OCI-M1 (cell line): ENCODE measurements around the gene CCL17.
"Not testable (repeated sequence)": the region's sequence is repeated elsewhere in the genome, so short reads cannot be mapped to it uniquely, and the experiment has no call there.

Experiments
- DNase-seq: peaks from one replicate; lab custom pipeline; 2025; lab: John Stamatoyannopoulos, UW

The CCL17 gene

DNA sequence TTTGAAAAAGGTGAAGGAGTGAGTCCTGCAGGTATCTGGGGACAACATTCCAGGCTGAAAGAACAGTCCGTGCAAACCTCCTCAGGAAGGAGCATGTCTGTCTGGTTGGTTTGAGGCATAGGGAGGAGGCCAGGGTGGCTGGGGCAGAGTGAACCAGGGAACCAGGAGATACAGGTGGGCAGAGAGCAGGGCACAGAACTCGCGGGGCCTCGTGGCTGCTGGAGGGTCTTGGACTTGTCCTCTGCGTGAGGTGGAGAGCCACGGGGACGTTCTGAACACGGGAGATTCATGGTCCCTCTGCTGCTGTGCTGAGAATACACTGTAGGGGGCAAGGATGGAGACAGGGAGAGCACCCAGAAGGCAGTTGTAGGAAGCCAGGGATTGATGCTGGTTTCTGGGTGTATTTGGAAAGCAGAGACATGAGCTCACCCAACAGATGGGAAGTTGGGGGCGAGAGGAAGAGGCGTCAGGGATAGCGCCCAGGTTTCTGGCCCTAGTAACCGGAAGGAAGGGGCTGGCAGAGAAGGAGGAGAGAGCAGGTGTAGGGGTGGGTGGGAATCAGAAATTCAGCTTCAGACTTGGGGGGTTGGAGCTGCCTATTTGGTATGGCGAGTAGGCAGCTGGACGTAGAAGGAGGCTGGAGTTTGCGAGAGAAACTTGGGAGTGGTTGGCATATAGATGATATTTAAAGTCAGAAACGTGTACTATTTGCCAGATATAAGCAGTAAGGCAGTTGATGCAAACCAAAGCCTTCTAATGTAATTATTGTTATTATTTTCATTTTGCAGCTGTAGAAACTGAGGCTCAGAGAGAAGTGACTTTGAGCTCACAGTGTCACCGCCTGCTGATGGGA lies at the start of gene CCL17:
Gene CCL17 (plus strand): TSS at position 803 of the 853 bp plus-strand sequence. CDS start 9,166 bp downstream, outside the sequence.
- DNase-seq: no peak

DNA sequence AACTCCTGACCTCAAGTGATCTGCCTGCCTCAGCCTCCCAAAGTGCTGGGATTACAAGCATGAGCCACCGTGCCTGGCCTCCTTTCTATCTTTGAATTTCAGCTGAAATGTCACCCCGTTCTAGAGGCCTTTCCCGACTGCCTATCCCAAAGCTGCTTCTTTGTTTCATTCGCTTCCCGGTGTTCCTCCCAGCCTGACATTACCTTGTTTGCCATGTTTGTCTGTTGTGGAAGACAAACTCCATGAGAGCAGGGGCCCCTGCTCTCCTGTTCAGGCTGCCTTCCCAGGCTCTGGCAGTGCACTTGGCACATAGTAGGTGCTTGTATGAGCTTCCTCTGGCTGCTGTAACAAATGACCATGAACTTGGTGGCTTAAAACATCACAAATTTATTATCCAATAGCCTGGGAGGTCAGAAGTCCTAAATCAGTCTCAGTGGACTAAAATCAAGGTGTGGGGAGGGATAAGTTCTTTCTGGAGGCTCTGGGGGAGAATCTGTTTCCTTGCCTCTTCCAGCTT lies 48.6 kb upstream of the CCL17 start:
- no peak for DNase-seq

DNA sequence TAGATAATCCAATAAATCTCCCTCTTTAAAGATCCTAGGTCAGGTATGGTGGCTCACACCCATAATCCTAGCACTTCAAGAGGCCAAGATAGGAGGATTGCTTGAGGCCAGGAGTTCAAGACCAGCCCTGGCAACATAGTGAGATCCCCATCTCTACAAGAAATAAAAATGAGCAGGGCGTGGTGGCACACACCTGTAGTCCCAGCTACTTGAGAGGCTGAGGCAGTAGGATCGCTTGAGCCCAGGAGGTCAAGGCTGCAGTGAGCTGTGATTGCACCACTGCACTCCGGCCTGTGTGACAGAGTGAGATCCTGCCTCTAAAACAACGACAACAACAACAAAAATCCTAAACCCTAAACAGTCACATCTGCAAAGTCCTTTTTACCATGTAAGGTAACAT lies 48.0 kb upstream of the CCL17 start:
- DNase-seq: no peak

DNA sequence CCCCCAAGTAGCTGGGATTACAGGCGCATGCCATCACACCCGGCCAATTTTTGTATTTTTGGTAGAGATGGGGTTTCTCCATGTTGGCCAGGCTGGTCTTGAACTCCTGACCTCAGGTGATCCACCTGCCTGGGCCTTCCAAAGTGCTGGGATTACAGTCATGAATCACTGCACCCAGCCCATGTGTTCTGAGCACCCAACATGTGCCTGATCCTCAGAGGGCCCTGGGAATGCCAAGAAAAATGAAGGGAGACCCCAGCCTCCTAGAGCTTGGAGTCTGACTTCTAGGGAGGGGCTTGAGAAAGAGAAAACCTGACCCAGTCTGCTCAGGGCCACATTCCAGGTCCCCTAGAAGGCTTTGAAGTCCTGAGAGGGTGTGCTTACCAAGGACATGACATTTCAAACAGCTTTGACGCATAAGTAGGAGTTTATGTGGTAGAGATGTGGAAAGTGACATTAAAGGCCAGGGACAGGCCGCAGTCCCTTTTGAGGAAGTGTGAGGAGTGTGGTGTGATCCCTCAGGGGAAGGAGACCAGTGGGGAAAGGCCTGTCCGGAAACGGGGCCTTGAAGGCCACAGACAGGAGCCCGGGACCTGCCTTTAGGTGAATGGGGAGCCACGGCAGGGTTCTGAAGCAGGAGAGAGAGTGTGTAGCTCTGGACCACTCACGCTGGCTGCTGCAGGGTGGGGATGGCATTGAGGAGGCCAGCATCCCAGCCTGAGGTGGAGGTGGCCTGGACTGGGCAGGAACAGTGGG lies 47.1 kb upstream of the CCL17 start:
- DNase-seq: peak; percentile 7

DNA sequence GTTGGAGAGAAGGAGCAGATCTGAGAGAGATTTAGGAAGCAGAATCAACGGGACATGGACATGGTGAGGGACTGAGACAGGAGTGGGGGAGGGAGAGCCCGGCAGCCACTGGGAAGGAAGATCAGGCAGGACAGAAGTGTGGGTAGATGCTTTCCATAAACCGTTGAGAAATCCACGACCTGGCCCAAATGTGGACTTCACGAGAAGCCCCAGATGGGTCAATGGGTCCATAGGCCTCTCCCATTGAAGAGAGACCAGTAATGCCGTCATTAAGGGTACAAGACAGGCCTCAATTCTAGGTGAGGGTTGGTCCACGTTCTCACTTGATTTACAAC lies 46.5 kb upstream of the CCL17 start:
- no peak for DNase-seq

DNA sequence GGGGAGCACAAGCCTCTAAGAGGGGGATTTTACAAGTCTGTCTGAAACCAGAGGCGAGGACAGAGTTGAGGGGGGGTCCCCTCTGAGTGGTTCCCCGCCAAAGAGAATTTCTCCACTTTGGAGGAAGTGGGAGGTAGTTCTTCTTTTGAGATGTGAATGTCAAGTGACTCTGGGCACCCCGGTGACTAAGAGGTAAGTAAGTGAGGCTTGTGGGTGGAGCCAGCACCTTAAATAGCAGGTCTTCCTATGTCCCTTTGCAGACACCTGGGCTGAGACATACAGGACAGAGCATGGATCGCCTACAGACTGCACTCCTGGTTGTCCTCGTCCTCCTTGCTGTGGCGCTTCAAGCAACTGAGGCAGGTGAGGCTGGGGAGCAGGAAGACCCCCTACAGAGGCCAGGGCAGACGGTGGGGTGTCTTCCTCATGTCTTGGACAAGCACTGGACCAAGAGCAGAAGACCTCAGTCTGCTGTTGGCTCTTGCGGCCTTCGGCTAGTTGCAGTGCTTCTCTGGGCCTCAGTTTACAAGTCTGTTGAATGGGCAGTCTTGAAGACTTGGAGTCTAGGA lies 46.0 kb upstream of the CCL17 start, which contains the start of gene CCL22:
Gene CCL22 (plus strand): TSS at position 257 of the 569 bp plus-strand sequence. CDS start 34 bp downstream, at position 291.
- no peak for DNase-seq

DNA sequence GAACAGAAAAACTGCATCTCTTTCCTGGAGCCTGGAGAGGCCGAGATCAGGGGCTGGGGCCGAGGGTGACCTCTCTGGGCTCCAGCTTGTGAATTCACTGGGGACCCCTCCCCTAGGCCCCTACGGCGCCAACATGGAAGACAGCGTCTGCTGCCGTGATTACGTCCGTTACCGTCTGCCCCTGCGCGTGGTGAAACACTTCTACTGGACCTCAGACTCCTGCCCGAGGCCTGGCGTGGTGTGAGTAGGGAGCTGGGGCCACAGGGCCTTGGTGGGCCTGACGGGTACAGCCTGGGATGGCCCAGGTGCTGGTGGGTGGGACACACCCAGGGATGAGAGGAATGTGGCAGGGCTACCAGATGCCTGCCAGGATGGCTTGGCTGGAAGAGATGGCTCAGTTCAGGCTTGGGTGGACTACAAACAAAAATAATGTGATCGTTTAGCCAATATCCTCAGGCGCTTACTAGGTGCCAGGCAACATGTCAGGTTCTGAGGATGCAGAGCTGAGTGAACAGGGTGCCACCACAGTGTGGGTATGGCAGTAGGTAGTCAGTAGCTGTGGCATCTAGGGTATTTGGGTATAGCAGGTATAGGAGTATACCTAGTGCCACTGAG lies 44.1 kb upstream of the CCL17 start:
- DNase-seq: no peak

DNA sequence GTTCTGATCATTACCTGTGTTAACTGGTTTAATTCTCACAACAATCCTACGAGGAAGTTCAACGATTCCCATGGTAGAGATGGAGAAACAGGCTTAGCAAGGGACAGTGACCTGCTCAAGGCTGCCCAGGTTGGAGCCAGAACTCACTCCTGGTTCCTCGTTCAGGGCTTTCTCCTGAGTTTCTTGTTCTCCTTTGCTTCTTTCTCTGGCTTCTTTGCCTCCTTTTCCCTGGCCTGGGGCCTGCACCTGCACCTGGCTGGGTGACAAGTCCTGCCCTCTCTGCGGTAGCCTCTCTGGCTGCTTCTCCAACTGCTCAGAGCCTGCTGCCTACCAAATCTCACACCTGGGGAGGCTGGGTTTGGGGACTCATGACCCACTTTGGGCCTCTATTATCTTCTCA lies 43.2 kb upstream of the CCL17 start:
- DNase-seq: no peak

DNA sequence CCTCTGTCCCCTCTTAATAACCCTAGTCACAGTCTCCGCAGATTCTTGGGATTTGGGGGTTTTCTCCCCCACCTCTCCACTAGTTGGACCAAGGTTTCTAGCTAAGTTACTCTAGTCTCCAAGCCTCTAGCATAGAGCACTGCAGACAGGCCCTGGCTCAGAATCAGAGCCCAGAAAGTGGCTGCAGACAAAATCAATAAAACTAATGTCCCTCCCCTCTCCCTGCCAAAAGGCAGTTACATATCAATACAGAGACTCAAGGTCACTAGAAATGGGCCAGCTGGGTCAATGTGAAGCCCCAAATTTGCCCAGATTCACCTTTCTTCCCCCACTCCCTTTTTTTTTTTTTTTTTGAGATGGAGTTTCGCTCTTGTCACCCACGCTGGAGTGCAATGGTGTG lies 40.4 kb upstream of the CCL17 start:
- no peak for DNase-seq

DNA sequence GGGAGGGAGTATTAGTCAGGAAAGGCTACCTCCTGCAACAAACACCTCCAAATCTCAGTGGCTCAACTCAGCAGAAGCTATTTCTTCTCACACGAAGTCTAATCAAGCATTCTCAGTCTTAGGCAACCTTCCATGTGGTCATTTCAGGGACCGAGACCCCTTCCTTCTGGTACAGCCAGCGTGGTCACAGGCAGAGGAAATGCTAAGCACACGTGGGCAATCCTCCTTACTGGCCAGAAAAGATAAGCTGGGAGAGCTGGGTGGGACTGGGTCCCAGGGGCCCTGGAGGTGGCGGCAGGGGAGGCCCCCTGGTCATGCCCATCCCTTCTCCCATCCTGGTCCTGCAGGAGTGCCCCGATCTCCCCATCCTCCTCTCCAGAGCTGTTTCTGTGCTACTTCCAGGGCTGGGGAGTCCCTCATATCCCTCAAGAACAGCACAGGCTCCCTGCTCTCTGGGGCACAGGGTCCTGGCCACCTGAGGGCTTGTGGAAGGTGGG lies 38.0 kb upstream of the CCL17 start:
- peak; percentile 45 for DNase-seq

DNA sequence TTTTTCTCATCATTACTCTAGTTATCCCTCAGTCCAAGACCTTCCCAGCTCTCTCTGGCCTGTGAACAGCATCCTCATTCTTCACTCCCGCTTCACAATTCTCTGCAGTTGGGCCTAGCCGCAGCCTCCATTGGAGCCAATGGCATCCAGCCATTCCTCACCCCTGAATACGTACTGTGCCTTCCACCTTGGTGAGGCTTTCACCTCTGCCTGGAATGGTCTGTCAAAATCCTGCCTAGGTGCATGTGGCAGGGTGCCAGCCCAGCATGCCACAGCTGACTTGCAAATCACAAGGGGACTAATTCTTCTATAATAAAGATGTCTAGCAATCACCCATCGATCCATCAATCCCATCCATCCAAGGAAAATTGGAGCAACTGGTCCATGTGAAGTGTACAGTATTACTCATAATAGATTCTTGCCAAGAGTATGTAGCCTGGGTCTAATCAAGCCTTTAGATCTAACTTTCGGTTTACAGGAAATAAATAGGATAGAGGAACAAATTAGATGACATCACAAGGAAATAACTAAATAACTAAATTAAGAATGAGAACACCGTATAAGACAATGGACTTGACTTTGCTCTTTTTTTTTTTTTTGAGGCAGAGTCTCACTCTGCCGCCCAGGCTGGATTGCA lies 37.3 kb upstream of the CCL17 start:
- no peak for DNase-seq

DNA sequence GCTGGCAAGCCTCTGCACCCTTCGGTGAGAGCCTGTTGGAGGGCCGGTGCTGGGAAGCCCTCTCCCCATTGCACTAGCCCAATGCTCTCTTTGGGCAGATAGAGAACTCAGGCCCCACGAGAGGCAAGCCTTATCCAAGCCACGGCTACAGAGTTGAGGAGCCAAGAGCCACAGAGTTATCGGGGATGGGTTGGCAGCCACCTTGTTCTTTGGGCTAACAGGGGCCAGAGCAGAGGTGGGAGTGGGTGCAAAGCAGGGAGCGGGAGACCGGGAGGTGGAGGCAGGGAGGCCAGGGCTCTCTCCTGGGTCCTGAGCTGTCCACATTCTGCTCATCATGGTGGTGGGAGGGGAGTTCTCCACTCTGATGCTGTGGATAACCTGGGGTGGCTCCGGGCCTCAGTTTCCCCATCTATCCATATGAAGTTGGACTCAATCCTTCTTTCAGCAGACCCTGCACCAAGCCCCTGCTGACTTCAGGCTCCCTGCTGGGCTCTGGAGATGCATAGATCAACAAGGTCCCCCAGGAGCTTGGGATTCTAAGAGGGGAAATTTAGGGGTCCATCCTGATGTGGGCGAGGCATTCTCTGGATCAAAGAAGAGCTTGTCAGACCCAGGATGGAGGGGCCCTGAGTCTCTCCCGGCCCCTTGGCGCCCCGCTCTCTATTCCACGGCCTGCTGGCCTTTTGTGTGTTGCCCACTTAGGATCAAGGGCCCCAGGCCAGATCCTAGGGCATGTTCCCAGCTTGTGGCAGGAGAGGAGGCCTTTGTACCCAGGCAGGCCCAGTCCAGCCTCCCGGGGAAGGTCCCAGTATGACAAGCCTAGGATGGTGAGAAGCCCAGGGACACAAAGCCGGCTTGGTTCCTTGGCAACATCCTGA lies 32.8 kb upstream of the CCL17 start:
- DNase-seq: no peak

DNA sequence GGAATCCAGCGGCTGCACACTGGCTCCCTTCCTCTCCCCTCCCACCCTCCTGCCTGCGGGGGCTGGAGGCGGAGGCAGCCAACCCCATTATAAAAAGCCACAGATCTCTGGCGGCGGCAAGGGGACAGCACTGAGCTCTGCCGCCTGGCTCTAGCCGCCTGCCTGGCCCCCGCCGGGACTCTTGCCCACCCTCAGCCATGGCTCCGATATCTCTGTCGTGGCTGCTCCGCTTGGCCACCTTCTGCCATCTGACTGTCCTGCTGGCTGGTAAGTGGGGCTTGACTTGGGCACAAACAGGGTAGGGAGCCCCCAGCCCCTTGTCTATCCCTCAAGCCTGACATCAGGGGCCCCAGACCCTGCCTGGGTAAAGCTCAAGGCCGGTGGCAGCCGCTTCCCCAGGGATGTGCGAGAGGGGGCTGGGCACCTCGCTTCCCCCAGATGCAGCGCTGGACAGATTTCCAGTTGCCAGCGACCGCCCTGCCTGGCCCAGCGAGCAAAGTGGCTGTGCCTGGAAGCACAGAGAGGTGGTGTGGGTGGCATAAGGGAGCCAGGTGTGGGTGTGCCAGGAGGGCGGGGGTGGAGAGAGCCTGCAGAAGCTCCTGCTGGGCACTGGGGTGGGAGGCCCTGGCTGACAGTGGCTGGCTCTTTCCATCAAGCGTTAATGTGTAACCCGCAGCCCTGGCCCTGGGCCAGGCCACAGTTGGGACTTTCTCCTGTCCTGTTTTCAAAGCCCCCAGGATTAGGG lies 32.0 kb upstream of the CCL17 start, which contains the start of gene CX3CL1:
Gene CX3CL1 (plus strand): TSS at position 119 of the 745 bp plus-strand sequence. CDS start 79 bp downstream, at position 198.
- no peak for DNase-seq

DNA sequence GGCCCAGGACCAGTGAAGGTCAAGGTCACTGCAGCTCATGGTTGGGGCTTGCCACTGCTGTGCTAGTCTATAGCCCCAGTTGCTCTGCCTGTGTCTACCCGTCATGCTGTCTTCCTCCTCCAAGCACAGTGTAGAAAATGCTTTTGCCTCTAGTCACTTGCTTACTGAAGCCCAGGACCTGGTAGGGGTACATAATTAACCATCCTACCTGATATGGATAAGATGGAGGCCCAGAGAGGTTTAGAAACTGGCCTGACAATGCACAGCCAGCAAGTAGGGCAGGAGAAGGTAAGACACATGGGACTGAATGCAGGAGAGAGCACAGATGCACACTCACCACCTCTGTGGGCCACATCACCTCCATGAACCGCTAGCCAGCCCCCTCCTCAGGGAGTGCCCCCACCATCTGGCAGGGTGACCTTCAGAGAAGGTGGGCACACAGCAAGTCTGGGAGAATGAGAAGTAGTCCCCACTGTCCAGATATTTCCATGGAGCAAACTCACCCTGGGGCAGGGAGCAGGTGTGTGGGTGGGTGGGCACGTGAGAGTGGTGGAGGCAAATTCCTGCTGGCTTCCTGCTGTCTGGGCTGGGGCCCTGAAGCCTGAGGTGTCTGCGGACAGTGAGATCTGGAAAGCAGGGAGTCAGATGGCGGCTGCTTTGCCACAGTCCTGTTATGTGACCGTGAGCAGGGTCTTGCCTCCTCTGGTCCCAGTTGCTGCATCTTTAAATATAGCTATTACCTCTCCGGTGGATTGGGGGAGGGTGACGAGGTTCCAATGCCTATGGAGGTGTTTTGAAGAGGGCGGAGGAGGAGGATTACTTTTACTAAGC lies 31.2 kb upstream of the CCL17 start:
- no peak for DNase-seq

DNA sequence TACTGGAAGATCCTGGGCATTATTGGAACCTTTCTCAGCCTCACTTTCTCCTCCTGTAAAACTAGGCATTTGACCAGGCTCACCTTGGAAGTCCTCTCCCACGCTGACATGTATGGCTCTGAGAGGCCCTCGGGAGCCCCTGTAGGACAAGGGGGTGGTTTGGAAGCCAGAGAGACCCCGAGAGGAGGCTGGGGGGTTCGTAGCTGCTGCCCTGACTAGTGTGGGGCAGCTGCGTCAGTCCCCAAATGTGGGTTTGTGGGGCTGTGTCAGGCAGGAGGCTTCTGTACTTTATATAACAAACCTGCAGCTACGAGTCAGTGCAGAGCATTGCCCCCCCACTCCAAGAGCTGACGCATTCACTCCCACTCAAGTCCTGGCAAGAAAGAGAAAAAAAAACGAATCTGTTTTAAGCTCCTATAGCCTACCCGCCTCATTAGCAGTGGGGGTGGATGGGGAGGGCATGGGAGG lies 30.5 kb upstream of the CCL17 start:
- DNase-seq: no peak

DNA sequence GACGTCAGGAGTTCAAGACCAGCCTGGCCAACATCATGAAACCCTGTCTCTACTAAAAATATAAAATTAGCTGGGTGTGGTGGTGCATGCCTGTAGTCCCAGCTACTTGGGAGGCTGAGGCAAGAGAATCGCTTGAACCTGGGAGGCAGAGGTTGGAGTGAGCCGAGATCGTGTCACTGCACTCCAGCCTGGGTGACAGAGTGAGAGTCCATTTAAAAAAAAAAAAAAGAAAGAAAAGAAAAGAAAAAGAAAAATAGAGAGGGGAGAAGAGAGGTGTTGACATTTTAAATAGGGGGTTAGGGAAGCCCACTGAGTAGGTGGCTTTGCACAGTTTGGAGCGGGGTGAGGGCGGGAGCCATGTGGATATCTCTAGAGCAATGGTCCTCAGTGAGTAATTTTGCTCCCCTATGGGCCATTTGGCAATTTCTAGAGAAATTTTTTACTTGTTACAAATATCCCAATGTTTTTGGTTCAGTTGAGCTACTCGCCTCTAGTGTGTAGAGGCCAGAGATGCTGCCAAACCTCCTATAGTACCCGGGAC lies 29.6 kb upstream of the CCL17 start:
- not testable (repeated sequence) for DNase-seq

DNA sequence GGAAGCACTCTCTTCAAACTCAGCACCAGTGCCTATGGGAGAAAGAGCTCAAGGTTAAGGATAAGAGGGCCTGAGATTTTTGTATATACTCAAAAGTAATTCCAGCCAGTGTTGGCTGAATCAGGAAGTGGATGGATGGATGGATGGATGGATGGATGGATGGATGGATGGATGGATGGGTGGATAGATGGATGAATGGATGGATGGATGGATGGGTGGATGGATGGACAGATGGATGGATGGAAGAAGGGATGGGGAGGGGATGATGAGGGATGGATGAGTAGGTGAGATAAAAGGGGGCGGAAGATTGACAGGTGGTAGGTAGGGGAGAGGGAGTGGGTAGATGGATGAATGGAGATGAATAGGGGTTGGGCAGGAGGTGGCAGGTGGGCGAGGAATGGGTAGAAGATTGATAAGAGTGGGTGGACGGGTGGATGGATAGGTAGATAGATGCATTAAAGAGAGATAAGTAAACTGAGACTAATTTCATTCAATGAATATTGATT lies 28.2 kb upstream of the CCL17 start:
- no peak for DNase-seq
